Activated CD4-positive, CD25-positive, alpha-beta regulatory T cell (primary cell): ENCODE measurements around the gene S100A3.

Experiments
- DNase-seq, 4 experiments: peaks; one replicate each; lab custom pipeline; 2025; lab: John Stamatoyannopoulos, UW

S100A3 gene

GRCh38 chr1:153509729-153510354, 39.2 kb downstream of the S100A3 start:
- peak; percentile 22 to 56 (median 23) for DNase-seq

- DNase-seq: no peak
Measured at GRCh38 chr1:153509036-153509435, 40.0 kb downstream of the S100A3 start.

GRCh38 chr1:153507926-153508583, 41.0 kb downstream of the S100A3 start:
- no peak for DNase-seq

- no peak for DNase-seq
Measured at GRCh38 chr1:153506831-153507413, 42.1 kb downstream of the S100A3 start.

GRCh38 chr1:153506386-153506785, 42.7 kb downstream of the S100A3 start:
- no peak for DNase-seq

GRCh38 chr1:153505576-153505975, 43.5 kb downstream of the S100A3 start:
- no peak for DNase-seq

GRCh38 chr1:153503766-153504165, 45.3 kb downstream of the S100A3 start:
- no peak for DNase-seq

- DNase-seq: no peak
Measured at GRCh38 chr1:153498746-153499145, 50.3 kb downstream of the S100A3 start.
